AG09319 (cell line): ENCODE measurements around the gene MISFA.
"Not testable (repeated sequence)": the region's sequence is repeated elsewhere in the genome, so short reads cannot be mapped to it uniquely, and the experiment has no call there.

Source experiments
- DNase-seq: peaks from one replicate; pipeline ENCODE4 v3.0.0-alpha.2; 2010; ENCODE audit warnings: low read depth; ENCODE audit errors: extremely low read depth
- TF ChIP-seq, protein P1 (sequence below): IDR thresholded peaks from 2 replicates; pipeline ENCODE4 v1.5.1; 2011; ENCODE audit warnings: low read depth, mild to moderate bottlenecking, inconsistent platforms, low read length, moderate library complexity

The MISFA gene

GRCh38 chr11:18623707-18624106 is 24.1 kb downstream of the MISFA start:
- TF ChIP-seq, protein P1, sequence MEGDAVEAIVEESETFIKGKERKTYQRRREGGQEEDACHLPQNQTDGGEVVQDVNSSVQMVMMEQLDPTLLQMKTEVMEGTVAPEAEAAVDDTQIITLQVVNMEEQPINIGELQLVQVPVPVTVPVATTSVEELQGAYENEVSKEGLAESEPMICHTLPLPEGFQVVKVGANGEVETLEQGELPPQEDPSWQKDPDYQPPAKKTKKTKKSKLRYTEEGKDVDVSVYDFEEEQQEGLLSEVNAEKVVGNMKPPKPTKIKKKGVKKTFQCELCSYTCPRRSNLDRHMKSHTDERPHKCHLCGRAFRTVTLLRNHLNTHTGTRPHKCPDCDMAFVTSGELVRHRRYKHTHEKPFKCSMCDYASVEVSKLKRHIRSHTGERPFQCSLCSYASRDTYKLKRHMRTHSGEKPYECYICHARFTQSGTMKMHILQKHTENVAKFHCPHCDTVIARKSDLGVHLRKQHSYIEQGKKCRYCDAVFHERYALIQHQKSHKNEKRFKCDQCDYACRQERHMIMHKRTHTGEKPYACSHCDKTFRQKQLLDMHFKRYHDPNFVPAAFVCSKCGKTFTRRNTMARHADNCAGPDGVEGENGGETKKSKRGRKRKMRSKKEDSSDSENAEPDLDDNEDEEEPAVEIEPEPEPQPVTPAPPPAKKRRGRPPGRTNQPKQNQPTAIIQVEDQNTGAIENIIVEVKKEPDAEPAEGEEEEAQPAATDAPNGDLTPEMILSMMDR = no peak
- DNase-seq = no peak

DNA sequence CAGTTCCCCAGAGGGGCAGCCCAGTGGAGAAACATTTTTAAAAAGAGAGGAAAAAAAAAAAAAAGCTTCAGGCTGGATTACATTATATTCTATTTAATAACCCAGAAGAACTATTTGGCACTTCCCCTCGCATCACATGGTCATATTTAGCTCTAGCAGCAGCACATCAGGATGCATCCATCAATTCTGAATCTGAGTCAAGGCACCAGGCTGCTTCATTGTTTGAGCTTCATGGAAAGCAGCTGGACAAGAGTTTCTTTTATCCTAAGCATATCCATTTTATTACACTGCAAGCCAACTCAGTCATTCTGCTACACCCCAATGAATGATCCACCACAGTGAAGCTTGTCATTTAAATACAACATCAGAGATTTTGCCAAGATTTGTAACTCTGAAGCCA is 24.6 kb downstream of the MISFA start:
- TF ChIP-seq, protein P1 = no peak
- no peak for DNase-seq

GRCh38 chr11:18632841-18633240 is 33.3 kb downstream of the MISFA start:
- no peak for DNase-seq
- TF ChIP-seq, protein P1 = no peak

- TF ChIP-seq, protein P1 = no peak
- peak; percentile 47 for DNase-seq
These were observed 33.9 kb downstream of the MISFA start for GRCh38 chr11:18633256-18634139.

DNA sequence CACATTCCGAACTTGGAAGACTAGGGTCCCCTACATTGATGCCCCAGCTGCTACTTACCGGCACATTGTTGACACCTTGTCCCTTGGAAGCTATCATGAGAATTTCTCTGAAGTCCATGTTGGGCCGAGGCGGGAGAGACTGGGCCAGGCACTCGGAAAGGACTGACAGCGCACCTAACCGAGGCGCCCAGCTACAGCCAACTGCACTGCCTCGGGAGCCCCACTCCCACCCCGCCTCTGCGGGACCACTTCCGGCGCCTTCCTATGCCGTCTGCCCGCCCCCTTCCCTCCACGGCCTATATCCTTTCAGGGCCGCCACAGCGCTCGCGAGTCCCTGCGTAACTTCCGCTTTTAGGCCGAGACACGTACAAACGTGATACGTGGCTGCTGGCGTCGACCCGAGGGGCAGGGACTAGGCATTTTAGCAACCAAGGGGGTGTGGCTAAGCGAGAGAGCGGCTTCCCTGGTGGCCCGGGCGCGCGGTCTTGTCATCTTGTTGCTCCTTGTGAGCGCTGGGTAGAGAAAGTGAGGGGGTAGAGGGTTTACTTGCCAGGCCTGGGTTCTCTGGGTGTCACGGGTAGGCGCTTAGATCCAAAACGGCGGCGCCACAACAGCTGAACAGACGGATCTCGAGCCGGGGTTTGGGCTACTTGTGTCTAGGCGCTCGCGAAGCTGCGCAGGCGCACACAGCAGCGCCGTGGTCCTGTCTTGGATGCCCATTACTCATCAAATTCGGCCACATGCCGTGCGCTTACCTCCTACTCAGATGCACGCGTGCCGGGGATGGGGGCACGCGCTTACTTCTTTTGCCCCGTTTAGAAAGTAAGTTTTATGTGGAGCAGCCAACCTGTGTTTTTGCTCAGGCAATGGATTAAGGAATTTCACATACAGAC is 34.8 kb downstream of the MISFA start, which contains the start of gene SPTY2D1:
TSS of gene SPTY2D1 (minus strand) at position 203 of the 893 bp plus-strand sequence. CDS start at position 118, 85 bp downstream.
- peak; percentile 98 for DNase-seq
- TF ChIP-seq, protein P1 = no peak

DNA sequence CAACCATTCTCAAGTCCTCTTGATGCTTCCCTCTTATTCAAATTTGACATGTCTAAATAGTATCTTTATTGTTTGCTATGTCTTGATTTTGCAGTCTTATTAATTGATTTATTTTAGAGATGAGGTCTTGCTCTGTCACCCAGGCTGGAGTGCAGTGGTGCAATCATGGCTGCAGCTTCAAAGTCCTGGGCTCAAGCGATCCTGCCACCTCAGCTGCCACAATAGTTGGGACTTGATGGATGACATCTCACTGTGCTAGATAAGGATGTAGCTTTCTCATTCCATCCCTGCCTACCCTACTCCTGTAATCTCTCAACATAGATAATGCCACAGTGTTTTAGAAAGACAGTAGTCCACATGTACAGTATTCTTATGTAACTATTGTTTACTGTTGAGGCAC is 42.1 kb downstream of the MISFA start:
- TF ChIP-seq, protein P1 = no peak
- DNase-seq = no peak

DNA sequence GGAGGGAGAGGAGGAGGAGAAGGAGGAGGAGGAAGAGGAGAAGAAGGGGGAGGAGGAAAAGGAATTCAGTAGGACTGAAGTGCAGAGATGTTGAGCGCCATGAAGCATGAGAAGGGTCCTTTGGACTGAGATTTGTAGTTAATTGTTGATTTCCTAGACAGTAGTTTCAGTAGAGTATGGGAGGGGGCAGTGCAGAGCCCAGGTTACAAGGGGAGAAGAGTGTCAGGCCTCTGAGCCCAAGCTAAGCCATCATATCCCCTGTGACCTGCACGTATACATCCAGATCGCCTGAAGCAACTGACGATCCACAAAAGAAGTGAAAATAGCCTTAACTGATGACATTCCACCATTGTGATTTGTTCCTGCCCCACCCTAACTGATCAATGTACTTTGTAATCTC is 43.4 kb downstream of the MISFA start:
- DNase-seq = not testable (repeated sequence)
